ENCODE measurements around the gene PANK2.
A peak's percentile ranks its signal among the peaks of the same experiment; 100 is the strongest.
"Not testable (repeated sequence)": the region's sequence is repeated elsewhere in the genome, so short reads cannot be mapped to it uniquely, and the experiment has no call there.

The PANK2 gene

DNA sequence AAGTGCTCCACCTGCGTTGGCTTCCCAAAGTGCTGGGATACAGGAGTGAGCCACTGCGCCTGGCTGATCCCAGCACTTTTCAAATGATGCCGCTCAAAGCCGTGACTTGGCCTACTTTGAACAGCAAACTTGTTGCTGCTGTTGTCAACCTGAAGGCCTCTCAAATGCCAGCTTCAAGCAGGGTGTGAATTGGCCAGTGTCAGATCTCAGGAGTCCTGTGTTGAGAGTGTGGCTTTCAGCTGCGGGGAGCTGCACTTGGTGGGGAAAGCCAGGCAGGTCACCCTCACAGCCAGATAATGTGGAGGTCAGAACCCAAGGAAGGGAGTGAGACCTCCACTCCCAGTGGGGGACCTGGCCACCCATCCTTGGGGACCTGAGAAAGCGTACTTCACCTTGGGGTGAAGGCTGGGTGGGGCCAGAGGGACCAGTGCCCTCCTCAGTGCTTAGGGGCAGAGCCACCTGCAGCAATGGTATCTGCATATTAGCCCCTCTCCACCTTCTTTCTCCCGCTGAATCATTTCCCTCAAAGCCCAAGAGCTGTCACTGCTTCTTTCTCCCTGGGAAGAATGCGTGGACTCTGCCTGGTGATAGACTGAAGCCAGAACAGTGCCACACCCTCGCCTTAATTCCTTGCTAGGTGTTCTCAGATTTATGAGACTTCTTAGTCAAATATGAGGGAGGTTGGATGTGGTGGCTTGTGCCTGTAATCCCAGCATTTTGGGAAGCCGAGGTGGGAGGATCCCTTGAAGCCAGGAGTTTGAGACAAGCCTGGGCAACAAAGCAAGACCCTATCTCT is 19.1 kb upstream of the PANK2 start:
- DNase-seq (ENCODE audit: low read depth) = no peak

DNA sequence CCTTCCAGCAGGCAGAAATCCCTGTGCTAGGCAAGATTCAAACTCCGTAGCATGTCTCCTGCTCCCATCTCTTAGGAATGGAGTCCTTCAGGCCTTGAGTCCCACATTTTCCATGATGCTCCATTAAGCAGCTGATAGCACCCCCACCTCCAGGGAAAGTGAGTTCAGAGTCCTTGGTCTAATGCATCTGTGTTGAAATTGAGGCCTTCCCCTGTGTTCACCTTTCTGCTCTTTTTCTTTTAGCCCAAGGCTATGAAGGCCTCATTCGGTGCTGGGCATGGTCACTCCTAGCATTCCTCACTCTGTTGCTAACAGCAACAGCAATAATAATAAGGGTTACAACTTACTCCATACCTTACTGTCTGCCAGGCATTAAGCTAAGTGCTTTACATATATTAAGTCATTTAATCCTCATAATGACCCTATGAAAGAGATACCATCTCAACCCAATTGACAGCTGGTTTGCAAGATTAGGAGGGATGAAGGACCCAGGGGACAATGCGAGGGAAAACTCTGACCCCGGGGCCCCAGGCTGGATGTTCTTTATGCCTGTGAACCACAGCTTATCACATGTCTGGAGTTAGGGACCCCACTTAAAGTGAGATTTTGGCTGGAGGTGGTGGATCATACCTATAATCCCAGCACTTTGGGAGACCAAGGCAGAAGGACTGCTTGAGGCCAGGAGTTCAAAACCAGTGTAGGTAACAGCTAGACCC is 17.5 kb upstream of the PANK2 start:
- DNase-seq (ENCODE audit: low read depth) = no peak

DNA sequence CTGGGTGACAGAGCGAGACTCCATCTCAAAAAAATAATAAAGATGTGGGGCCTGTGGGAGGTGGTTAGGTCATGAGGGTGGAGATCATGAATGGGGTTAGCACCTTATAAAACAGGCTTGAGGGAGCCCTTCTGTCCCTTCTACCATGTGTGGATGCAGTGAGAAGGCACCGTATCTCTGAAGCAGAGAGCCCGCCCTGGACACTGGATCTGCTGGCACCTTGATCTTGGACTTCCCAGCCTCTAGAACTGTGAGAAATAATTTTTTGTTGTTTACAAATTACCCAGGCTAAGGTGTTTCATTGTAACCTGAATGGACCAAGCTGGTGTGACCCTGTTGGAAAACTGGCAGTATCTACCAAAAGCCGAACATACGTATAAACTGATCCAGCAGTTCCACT is 15.7 kb upstream of the PANK2 start:
- no peak for DNase-seq (ENCODE audit: low read depth)

DNA sequence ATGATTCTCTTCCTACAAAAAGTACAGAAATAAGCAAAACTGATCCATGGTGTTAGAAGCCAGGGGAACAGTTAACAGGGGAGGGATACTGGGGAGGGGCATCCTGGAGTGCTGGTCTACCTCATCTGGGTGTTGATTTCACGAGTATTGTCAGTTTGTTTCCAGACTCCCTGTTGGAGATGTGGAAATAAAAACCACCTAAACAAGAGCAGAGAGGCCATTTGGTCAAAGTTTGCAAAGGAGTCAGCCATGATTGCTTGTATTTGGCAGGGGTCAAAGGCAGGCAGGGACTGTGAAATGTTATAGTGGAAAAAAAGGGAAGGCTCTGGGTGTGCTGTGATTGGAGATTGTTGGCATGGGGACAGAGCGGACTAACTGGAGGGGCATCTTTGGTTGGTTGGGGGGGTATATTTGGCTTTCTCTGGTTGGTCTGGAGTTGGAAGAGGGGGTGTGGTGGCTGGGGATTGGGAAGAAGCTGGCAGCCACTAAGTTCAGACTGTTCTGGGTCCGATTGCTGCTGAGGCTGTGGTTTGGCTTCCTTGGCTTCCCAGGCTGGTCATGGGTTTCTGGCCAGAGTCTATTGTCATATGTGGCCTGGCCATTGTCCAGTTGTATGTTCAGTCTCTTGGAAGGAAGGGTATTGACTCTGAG is 14.9 kb upstream of the PANK2 start:
- DNase-seq (ENCODE audit: low read depth) = no peak

DNA sequence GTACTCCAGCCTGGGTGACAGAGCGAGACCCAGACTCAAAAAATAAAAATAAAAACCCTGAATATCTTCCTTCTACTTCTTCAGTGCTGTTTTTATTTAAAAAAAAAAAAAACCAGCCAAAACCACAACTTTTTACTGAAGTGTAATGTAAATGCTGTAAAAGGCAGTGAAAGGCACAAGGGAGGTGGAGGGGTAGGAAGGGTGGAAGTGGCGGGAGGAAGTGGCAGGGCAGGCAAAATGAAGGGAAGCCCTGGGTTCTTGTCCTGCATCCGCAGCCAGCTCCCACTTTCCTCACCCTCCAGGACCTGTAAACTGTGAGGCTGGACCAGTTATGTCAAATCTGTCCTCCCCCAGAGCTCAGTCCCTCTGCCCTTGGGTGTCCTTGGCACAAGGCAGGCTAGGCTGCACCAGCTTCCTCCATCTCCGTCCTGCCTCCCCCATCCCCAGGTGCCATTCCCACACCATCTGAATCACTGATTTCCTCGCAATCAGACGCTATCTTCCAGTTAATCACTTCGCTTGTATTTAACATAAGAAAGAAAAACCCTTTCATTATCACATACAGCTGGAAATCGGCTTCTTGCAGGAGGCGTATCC is 13.7 kb upstream of the PANK2 start:
- no peak for DNase-seq (ENCODE audit: low read depth)

DNA sequence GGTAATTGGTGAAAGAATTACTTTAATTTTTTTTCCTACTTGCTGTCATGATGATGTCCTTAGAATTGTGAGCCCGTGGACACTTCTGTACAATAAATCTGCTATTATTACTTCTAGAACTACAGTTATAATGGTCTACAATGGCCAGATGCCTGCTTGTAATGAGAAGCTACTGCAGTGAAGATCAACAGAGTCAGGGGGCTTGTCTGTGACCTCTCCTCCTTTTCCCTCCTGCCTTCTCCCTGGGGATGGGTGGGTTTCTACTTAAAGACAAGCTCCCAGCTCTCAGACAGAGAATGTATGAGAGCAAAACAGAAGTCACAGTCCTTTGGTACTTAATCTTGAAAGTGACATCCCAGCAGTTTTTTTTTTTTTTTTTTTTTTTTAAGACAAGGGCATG is 13.2 kb upstream of the PANK2 start:
- DNase-seq (ENCODE audit: low read depth) = no peak

DNA sequence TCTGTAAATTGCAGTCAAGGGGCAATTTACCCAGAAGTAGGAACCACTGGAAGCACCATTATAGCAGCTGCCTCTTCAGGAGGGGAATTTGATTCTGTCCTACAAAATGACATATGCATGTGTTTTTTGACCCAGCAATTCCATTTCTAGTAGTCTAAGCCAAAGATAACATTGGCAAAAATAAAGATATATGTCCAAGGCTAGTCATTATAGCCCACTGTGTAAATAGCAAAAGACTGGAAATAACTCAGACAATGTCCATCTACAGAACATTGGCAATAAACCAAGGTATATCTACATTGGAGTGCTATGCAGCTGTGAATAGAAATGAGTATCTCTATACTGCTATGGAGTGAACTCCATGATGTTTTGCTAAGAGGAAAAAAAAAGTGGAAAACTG is 12.5 kb upstream of the PANK2 start:
- no peak for DNase-seq (ENCODE audit: low read depth)

DNA sequence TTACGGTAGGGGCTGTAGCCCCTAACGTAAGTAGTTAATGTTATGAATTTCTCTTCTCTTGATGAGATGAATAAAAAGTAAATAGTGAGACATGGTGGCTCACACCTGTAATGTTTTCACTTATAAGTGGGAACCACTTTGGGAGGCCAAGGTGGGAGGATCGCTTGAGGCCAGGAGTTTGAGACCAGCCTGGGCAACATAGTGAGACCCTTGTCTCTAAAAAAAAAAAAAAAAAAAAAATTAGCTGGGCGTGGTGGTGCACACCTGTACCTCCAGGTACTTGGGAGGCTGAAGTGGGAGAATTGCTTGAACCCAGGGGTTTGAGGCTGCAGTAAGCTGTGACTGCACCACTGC is 10.3 kb upstream of the PANK2 start:
- not testable (repeated sequence) for DNase-seq (ENCODE audit: low read depth)

DNA sequence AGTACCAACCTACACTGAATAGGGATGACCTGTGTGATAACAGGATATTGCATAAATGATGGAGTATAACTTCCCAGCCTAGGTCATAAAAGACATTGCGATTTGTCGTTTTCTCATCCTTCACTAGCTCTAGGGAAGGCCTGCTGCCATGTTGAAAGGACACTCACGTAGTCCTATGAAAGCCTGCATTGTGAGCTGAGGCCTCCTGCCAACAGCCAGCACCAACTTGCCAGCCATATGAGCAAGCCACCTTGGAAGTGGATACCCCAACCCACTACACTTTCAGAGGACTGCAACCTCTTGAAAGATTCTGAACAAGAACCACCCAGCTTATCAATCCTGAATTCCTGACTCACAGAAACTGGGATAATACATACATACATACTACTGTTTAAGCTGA is 3.5 kb upstream of the PANK2 start:
- DNase-seq (ENCODE audit: low read depth) = no peak

DNA sequence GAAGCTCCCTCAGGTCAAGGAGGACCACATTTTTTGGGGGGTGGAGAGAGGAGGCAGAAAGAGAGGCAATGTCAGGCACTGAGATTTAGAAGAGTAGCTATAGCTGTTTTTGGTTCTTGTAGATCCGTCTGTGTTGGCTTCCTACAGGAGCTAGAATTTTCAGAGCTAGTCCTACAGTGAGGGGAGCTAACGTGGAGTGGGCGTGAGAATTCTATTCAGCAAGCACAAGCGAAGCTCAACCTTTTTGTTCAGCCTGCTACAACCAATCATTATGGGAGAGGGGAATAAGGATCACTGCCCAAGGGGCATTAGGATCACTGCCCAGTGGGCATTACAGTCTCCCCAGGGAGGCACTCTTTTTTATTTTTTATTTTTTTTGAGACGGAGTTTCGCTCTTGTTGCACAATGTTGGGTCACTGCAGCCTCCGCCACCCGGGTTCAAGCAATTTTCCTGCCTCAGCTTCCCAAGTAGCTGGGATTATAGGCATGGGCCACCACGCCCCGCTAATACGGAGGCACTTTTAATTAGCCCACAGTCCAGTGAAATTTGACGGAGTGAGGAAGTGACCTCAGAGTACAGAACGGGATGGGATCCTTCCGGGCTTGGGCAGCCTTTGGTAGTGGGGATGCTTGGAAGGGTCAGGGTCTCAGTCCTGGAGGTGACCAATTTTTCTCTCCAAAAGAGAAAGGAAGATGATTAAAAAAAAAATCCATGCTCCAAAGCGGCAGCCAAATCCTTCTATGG is 1.1 kb upstream of the PANK2 start:
- DNase-seq (ENCODE audit: low read depth) = no peak

DNA sequence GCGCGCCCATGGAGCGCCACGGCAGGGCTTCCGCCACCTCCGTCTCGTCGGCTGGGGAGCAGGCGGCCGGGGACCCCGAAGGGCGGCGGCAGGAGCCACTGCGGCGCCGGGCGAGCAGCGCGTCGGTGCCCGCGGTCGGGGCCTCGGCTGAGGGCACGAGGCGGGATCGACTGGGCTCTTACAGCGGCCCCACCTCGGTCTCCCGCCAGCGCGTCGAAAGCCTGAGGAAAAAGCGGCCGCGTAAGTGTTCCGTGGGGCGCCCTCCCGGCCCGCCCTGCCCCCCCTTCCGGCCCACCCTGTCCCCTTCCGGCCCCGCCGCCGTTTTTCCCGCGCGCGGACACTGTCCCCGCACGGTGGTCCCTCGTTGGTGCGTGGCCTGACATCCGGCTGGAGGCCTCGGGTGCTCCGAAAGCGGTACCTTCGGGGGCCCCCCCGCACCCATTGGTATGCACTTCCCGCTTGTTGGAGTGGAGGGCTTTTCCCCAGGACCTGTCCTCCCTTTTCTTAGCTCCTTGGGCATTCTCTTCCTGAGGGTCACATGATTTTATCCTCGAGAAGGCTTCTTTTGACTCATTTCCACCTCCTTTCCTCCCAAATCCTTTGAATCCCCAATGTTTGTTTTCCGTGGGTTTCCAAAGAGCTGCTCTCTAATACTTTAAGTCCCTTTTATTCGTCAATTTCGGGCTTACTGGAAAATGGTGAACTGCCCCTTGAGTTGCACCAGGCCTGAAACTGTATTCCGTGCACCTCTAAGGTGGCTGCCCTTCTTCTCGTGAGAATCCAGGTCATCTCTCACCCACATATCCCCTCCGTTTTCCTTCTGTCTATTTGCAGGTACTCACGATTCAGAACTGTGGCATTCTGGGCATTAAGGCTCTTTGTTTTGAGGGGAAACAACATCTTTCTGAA is 556 bp downstream of the PANK2 start:
- DNase-seq (ENCODE audit: low read depth) = peak; percentile 13

DNA sequence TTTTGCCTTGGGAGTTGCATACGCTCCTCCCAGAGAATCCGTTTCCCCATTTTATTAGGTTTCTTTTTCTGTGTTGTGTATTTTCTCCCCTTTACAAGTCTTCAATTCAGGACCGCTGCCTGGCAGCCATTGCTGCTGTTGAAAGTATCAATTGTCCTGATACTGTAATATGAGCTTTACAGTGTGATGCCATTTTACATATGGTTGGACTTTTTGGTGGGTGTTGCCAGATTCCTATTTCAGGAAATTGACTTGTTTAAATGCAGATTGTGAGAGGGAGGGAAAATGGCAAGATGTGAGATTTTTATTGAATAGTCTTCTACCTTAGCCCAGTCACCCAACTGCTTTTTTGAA is 1.2 kb downstream of the PANK2 start:
- no peak for DNase-seq (ENCODE audit: low read depth)

DNA sequence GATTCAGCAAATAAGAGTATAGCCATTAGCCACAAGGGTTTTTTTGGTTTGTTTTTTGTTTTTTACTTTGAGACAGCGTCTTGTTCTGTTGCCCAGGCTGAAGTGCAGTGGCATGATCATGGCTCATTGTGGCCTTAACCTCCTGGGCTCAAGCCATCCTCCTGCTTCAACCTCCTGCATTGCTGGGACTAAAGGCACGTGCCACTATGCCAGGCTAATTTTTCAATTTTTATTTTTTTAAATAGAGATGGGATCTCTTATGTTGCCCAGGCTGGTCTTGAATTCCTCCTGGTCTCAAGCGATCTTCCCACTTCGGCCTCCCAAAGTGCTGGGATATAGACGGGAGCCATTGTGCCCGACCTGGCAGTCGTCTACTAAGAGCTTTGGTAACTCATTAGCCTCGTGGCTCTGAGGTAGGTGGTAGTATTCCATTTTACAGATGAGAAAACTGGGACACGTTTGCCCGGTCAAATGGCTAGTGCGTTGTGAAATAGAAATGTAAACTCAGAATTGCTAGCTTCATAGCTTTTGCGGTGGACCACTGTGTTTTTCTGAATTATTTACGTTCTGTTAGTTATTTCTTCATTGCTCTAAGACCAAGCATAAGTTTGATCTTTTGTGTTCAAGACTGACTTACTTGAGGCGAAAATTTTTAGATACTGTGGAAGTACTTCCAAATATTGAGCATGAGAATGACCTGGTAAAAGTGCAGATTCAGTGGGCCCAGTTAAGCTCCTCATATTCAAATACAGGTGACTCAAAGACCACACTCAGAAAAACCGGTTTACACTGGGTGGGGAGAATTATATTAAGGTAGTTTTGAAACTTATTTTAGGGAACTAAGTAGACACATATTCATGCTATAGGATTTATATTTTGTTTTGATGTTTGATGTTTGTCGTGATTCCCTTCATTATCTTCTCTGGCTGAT is 2.1 kb downstream of the PANK2 start:
- DNase-seq (ENCODE audit: low read depth) = no peak

DNA sequence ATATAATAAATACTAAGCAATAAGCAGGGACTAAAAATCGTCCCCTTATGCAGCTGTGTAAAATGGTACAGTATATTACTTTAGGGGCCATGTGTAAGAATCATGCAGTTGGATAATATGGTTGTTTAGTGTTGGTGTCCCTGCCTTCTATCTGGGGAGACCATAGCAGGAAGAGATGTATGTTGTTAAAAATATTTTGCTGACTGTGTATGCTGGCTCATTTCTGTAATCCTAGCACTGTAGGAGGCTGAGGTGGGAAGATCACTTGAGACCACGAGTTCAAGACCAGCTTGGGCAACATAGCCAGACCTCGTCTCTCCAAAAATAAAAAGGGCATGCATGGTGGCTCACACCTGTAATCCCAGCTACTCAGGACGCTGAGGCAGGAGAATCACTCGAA is 5.6 kb downstream of the PANK2 start:
- DNase-seq (ENCODE audit: low read depth) = no peak

DNA sequence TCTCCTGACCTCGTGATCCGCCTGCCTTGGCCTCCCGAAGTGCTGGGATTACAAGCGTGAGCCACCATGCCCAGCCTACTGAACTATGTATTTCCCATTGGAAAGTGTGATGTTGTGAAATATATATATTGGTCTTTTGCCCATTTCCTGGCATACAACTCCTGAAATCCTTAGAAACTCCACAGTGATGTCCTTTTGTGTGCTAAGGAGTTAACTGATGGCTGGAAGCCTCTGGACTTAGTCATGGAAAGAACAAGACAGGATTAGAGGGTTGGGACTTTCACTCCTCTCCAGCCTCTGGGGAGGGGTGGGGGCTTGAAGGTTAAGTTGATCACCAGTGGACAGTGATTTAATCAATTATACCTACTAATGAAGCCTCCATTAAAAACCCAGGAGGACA is 7.1 kb downstream of the PANK2 start:
- no peak for DNase-seq (ENCODE audit: low read depth)

DNA sequence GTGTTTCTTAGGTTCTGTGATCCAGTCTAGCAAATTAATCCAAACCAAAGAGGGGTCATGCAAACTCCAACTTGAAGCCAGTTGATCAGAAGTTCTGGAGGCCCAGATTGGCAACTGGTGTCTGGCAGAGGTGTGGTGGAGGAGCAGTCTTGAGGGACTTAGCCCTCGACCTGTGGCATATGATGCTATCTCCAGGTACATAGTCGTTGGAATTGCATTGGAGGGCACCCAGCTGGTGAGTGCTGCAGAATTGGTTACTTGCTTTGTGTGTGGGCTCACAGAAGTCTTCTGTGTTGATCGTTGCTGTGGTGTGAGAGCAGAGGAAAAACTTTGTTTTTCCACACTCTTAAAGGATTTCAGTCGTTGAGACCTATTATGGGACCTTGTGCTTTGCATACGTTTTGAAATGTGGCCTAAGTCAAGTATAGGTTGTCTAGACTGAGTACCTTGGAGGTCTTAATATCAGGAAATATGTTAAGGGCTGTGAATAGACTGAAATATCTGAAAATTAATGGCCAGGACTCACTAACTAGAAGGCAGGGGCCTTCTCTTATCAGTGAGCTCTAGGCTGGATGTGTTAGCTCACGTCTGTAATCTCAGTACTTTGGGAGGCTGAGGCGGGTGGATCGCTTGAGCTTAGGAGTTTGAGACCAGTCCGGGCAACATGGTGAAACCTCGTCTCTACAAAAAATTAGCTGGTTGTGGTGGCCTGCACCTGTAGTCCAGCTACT is 7.8 kb downstream of the PANK2 start:
- no peak for DNase-seq (ENCODE audit: low read depth)

DNA sequence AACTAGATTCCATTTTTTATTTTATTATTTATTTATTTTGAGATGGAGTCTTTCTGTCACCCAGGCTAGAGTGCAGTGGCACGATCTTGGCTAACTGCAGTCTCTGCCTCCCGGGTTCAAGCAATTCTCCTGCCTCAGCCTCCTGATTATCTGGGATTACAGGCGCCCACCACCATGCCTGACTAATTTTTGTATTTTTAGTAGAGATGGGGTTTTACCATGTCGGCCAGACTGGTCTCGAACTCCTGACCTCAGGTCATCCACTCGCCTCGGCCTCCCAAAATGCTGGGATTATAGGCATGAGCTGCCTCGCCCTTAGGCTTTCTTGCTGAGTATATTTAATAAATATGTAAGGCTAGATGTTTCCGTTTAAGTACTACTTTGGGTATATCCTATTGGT is 9.0 kb downstream of the PANK2 start:
- DNase-seq (ENCODE audit: low read depth) = not testable (repeated sequence)

DNA sequence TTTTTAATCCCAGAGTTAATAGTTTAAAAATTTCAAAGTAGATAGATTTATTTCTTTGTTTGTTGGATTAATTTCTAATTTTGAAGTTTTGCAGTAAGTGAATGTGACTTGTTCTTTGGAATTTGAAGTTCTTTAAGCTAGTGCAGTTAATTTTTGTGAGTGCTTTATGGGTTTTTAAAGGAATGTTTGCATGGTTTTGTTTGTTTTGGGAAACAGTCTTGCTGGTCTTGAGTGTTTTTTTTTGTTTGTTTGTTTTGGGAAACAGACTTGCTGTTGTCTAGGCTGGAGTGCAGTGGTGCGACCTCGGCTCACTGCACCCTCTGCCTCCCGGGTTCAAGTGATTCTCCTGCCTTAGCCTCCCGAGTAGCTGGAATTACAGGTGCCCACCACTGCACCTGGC is 9.5 kb downstream of the PANK2 start:
- DNase-seq (ENCODE audit: low read depth) = no peak

DNA sequence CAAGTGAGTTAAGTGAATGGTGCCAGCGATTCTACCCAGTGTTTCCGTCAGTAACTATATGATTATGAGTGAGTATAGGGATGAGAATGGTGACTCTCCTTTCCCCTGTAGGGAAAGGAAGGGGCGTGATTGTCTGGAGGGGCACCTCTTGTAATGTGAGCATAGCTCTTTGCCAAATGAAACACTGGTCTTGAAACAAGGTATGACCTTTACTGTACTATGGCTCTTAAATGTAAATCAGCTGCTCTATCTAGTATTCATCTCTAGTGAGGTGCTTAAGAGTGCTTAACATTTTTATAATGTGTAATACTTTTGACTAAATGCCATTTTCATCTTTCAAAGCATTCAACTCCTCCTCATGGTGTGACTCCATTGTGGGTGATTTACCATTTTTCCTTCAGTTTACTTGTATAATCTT is 11.0 kb downstream of the PANK2 start:
- DNase-seq (ENCODE audit: low read depth) = no peak
